ENCODE data around the gene CABCOCO1.
"Not testable (repeated sequence)": the region's sequence is repeated elsewhere in the genome, so short reads cannot be mapped to it uniquely, and the experiment has no call there.

CABCOCO1 gene

GRCh38 chr10:61642676-61643075 is 20.1 kb upstream of the CABCOCO1 start:
- DNase-seq (ENCODE audit: low read depth in 1 of 2, low spot score in 1 of 2) = no peak

GRCh38 chr10:61643316-61643751 is 19.4 kb upstream of the CABCOCO1 start:
- no peak for DNase-seq (ENCODE audit: low read depth in 1 of 2, low spot score in 1 of 2)

DNA sequence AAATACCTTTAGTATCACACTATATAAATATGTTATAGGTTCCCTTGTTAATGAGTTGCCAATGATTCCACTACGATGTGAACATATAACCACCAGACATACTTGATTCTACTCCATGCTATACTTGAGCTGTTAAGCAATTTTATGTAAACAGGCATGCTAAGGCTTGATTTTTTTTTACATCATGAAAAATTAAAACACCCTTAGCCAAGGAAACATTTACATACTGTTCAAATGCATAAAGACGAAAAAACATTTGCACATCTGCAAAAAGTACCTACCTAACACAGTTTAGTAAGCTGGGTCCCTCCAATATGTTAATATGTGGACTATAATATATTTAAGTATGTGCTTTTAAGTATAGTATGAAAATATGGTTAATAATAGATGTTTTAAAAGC is 9.0 kb upstream of the CABCOCO1 start:
- no peak for DNase-seq (ENCODE audit: low read depth in 1 of 2, low spot score in 1 of 2)

GRCh38 chr10:61655335-61655851 is 7.3 kb upstream of the CABCOCO1 start:
- DNase-seq (ENCODE audit: low read depth in 1 of 2, low spot score in 1 of 2) = no peak

- DNase-seq (ENCODE audit: low read depth in 1 of 2, low spot score in 1 of 2) = no peak
Observed at GRCh38 chr10:61663466-61663865, 737 bp downstream of the CABCOCO1 start.

DNA sequence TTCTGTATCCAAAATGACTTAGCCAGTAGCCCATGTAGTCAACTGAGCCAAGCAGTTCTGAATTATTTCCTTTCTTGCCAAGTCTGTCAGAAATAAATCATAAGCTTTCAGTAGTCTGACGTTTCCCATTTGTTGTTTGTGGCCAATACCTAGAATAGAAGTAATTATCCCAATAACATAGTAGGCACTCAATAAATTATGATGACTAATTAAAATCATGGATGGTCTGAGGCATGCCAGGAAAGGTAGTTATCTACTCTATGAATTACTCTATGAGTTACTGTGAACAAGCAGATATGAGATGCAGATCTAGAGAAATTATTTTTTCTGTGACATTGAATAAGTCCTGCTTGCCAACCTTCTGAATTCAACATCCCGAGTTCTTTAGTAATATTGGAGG is 2.3 kb downstream of the CABCOCO1 start:
- DNase-seq (ENCODE audit: low read depth in 1 of 2, low spot score in 1 of 2) = no peak

- DNase-seq (ENCODE audit: low read depth in 1 of 2, low spot score in 1 of 2) = no peak
Observed at GRCh38 chr10:61669161-61669725, 6.5 kb downstream of the CABCOCO1 start.

DNA sequence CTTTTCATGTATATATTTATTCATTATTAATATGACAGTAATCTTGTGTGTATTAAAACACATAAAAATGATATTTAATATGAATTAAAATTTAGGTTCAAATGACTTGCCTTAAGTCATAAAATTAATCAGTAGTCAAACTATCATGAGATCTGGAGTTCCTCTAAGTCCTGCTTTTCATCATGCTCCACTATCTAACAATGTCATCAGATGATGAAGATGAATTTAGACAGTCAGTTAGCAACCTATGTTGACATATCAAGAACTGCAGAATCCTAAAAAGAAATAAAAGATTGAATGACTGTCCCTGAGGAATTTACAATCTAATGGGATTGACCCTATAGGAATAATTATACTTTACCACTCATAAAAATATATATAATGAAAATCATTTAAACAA is 7.1 kb downstream of the CABCOCO1 start:
- DNase-seq (ENCODE audit: low read depth in 1 of 2, low spot score in 1 of 2) = no peak

GRCh38 chr10:61673360-61673759 is 10.6 kb downstream of the CABCOCO1 start:
- no peak for DNase-seq (ENCODE audit: low read depth in 1 of 2, low spot score in 1 of 2)

- DNase-seq (ENCODE audit: low read depth in 1 of 2, low spot score in 1 of 2) = no peak
Observed at GRCh38 chr10:61682323-61682722, 19.6 kb downstream of the CABCOCO1 start.

- DNase-seq (ENCODE audit: low read depth in 1 of 2, low spot score in 1 of 2) = no peak
Observed at GRCh38 chr10:61683319-61683718, 20.6 kb downstream of the CABCOCO1 start.

GRCh38 chr10:61684894-61685507 is 22.3 kb downstream of the CABCOCO1 start:
- DNase-seq (ENCODE audit: low read depth in 1 of 2, low spot score in 1 of 2) = no peak

DNA sequence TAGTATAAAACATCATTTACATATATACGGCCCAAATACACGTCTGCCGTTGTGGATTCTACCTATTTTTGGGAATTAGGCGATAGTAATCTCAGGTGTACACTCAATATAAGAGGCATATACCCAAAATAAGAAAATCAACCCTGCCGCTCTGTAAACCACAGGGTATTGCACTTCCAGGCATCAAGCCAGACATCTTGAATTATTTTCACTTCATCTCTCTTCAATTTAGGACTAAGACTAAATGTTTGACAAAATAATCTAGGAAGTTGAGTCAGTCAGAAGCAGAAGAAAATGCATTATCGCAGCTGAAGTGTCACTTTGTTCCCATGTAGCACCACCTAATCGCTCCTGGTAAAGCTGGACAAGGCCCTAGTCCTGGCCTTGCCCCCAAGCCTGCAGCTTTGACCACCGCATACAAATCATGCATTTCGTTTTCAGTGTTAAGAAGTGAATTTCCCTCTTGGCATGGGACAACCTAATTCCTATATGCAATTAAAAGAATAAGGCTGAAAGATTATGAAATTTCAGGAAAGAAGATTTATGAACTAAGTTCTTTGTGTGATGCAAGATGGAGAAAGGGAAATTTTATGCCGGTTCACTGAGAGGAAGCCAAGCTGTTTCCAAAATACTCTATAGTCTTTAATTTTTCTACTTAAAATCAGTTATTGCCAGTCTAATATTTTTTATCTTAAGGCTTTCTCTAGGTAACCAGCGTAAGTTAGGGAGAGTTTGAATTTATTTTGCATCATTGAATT is 26.0 kb downstream of the CABCOCO1 start:
- no peak for DNase-seq (ENCODE audit: low read depth in 1 of 2, low spot score in 1 of 2)

- not testable (repeated sequence) for DNase-seq (ENCODE audit: low read depth in 1 of 2, low spot score in 1 of 2)
Observed at GRCh38 chr10:61691667-61692066, 28.9 kb downstream of the CABCOCO1 start.

DNA sequence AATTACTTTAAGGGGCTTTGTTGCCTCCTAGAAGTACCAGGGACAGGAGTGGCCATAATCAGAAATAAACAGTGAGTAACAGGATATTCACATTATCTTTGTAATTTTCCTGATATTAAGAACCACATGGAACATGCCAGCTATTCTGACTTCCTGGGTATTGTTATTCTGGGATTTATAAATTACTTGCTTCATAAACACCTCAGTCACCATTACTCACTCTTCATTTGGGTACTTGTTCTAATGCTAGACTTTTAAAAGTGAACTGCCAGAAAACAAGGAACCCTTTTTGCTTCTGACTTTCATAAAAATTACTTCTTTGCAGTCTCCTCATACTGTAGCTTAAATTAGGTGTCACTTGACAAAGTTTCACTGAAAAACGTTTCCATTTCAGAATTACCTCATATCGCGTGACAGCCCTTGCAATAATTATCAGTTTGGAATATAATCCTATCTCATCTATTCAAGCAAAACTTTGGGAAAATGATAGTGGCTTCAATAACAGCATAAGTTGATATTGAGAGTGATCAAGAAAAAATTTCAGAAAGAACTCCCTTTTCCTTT is 29.8 kb downstream of the CABCOCO1 start:
- no peak for DNase-seq (ENCODE audit: low read depth in 1 of 2, low spot score in 1 of 2)

GRCh38 chr10:61698968-61699655 is 36.4 kb downstream of the CABCOCO1 start:
- DNase-seq (ENCODE audit: low read depth in 1 of 2, low spot score in 1 of 2) = no peak

DNA sequence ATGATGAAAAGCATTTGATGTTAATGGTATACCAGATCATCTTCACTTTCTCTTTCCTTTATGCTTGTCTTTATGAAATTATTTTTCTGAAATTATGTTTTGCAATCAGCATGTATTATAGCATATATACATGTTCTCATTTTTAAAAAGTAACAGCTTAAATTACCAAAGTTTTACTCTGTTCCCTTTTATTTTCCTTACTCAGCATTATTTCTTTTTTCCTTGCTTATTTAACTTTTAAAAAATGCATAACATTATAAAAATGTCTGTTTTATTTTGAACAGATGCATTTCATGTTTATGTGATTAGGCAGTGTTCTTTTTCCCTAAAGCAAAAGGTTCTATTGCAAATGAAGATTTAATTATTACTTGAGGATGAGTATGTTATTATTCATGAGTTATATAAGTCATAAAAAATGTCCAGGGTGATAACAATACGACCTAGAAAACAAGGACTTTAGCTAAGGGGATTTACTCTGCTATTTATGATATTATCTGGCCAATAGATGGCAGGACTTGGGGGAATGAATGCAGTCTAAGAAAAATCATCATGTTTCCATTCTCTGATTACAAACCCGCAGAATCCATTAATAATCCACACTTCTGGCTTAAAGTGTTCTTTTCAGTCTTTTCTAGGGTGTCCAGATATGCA is 38.5 kb downstream of the CABCOCO1 start:
- no peak for DNase-seq (ENCODE audit: low read depth in 1 of 2, low spot score in 1 of 2)

- no peak for DNase-seq (ENCODE audit: low read depth in 1 of 2, low spot score in 1 of 2)
Observed at GRCh38 chr10:61701706-61702105, 39.0 kb downstream of the CABCOCO1 start.

DNA sequence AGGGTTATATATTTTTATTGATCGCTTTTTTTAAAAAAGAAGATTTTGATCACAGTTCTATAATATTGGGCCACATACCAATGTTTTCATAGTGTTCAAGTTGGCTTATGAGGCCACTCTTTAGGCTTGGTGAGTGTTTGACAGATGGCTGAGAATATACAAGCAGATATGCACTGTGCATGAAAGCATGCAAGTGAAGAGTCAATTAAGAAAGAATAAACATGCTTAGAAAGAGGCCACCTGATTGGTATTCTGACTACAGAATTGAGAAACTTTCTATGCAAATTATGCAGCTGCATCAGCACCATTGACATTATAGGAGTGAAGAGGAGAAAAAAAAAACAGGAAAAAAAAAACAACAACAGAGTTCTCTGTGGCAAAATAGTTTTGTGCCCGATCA is 39.9 kb downstream of the CABCOCO1 start:
- no peak for DNase-seq (ENCODE audit: low read depth in 1 of 2, low spot score in 1 of 2)

- DNase-seq (ENCODE audit: low read depth in 1 of 2, low spot score in 1 of 2) = no peak
Observed at GRCh38 chr10:61705022-61705613, 42.4 kb downstream of the CABCOCO1 start.

Measured in activated CD4-positive, alpha-beta T cell treated with anti-CD3 and anti-CD28 coated beads, Interleukin-2, amount 50 U/mL, for 24 hours (primary cell).